ENCODE results near the gene UNC45B. TPM values are rescaled to one million over a fixed set of nuclear protein-coding genes. Genes with fewer than 3 reads are reported as not detected.

UNC45B gene
- total RNA-seq, 1 experiment from 2014 or later: not detected

GRCh38 chr17:35141681-35142466 is 5.7 kb upstream of the UNC45B start, which contains the start of gene NLE1:
TSS of gene NLE1 (minus strand) at chr17:35142303. CDS start at chr17:35142275, 28 bp downstream.
- POLR2A ChIA-PET: interaction anchor here (1.1 kb wide), 1 partner anchor 78 kb away, joined by 3 read pairs; the partner anchor contains the start of gene RFFL
- BruUV-seq (replicated peaks): TSS peak; percentile 77

GRCh38 chr17:35142467-35142796 is 5.2 kb upstream of the UNC45B start:
- Histone ChIP-seq H3K9me3 (no peaks in the 10 kb centered on the region), H3K36me3 (ENCODE audit: control insufficient read depth, insufficient read depth, low read length) (peaks cover under 1% of the 10 kb centered on the region; the same call in 1 of the 2 replicates), H3K4me1 (no peaks in the 10 kb centered on the region), H3K4me3 (ENCODE audit: low read depth, low read length) (no peak overlapping the region), H3K27me3 (replicated peaks; ENCODE audit: control insufficient read depth, insufficient read depth, low read length) (no peaks in the 10 kb centered on the region)
- no peak for DNase-seq
- POLR2A ChIA-PET: no interaction called here
- CTCF ChIA-PET: no interaction called here
- BruUV-seq (replicated peaks): no TSS peak
- H3K36me3 Mint-ChIP-seq (ENCODE audit: insufficient read depth, unreplicated experiment): peaks cover 12% of the 10 kb centered on the region
- peak overlapping the region; percentile 75 for H3K4me3 Mint-ChIP-seq (ENCODE audit: unreplicated experiment)
- peak in 1 of 2 experiments; percentile 10 for TF ChIP-seq CTCF (IDR thresholded peaks at IDR 0.05; ENCODE audit: insufficient read depth in 1 of 2, low read depth in 1 of 2, low read length in 1 of 2, severe bottlenecking in 1 of 2, unreplicated experiment in 1 of 2)
- no peaks in the 10 kb centered on the region for H3K4me1 Mint-ChIP-seq (ENCODE audit: low read depth, unreplicated experiment)
- no peaks in the 10 kb centered on the region for H3K9me3 Mint-ChIP-seq (ENCODE audit: unreplicated experiment)
- peaks cover 3% of the 10 kb centered on the region for H3K27me3 Mint-ChIP-seq (ENCODE audit: insufficient read depth, unreplicated experiment)
- intact Hi-C loops (cut with micrococcal nuclease; ENCODE audit: unreplicated experiment): no loop called here
- no peak overlapping the region for H3K27ac Mint-ChIP-seq (ENCODE audit: unreplicated experiment)

More at GRCh38 chr17:35141681-35142466, 5.7 kb upstream of the UNC45B start, which contains the start of gene NLE1:
- CTCF ChIA-PET: no interaction called here
- H3K36me3 ChIP-seq (ENCODE audit: control insufficient read depth, insufficient read depth, low read length): peaks cover 2% of the 10 kb centered on the region
- H3K27me3 ChIP-seq (replicated peaks; ENCODE audit: control insufficient read depth, insufficient read depth, low read length): no peaks in the 10 kb centered on the region
- Mint-ChIP-seq H3K27me3 (ENCODE audit: insufficient read depth, unreplicated experiment) (peaks cover 3% of the 10 kb centered on the region), H3K4me3 (ENCODE audit: unreplicated experiment) (peak within 1 kb of the TSS; percentile 75), H3K27ac (ENCODE audit: unreplicated experiment) (no peak within 1 kb of the TSS), H3K36me3 (ENCODE audit: insufficient read depth, unreplicated experiment) (peaks cover 17% of the 10 kb centered on the region), H3K4me1 (ENCODE audit: low read depth, unreplicated experiment) (no peaks in the 10 kb centered on the region), H3K9me3 (ENCODE audit: unreplicated experiment) (no peaks in the 10 kb centered on the region)
- peak; percentile 92 to 98 for TF ChIP-seq CTCF (IDR thresholded peaks at IDR 0.05; ENCODE audit: insufficient read depth in 1 of 2, low read depth in 1 of 2, low read length in 1 of 2, severe bottlenecking in 1 of 2, unreplicated experiment in 1 of 2)
- DNase-seq: peak; percentile 86 to 93
- H3K9me3 ChIP-seq: no peaks in the 10 kb centered on the region
- peak within 1 kb of the TSS; percentile 100 for H3K4me3 ChIP-seq (ENCODE audit: low read depth, low read length)
- intact Hi-C loops (cut with micrococcal nuclease; ENCODE audit: unreplicated experiment): no loop called here
- no peaks in the 10 kb centered on the region for H3K4me1 ChIP-seq

- H3K36me3 Mint-ChIP-seq (ENCODE audit: insufficient read depth, unreplicated experiment): no peaks in the 10 kb centered on the region
- H3K27me3 Mint-ChIP-seq (ENCODE audit: insufficient read depth, unreplicated experiment): peaks cover 3% of the 10 kb centered on the region
- Histone ChIP-seq H3K27me3 (replicated peaks; ENCODE audit: control insufficient read depth, insufficient read depth, low read length) (no peaks in the 10 kb centered on the region), H3K4me1 (no peaks in the 10 kb centered on the region), H3K9me3 (no peaks in the 10 kb centered on the region), H3K36me3 (ENCODE audit: control insufficient read depth, insufficient read depth, low read length) (no peaks in the 10 kb centered on the region), H3K4me3 (ENCODE audit: low read depth, low read length) (no peak overlapping the region)
- no peak for DNase-seq
- ChIA-PET CTCF (no interaction called here), POLR2A (no interaction called here)
- intact Hi-C loops (cut with micrococcal nuclease; ENCODE audit: unreplicated experiment): no loop called here
- no peaks in the 10 kb centered on the region for H3K4me1 Mint-ChIP-seq (ENCODE audit: low read depth, unreplicated experiment)
- TF ChIP-seq CTCF (IDR thresholded peaks at IDR 0.05; ENCODE audit: insufficient read depth in 1 of 2, low read depth in 1 of 2, low read length in 1 of 2, severe bottlenecking in 1 of 2, unreplicated experiment in 1 of 2): no peak
- H3K27ac Mint-ChIP-seq (ENCODE audit: unreplicated experiment): no peak overlapping the region
- no peaks in the 10 kb centered on the region for H3K9me3 Mint-ChIP-seq (ENCODE audit: unreplicated experiment)
- BruUV-seq (replicated peaks): no TSS peak
- H3K4me3 Mint-ChIP-seq (ENCODE audit: unreplicated experiment): no peak overlapping the region
Observed at GRCh38 chr17:35144840-35145239, 2.8 kb upstream of the UNC45B start.

All from Caco-2 (cell line).